ENCODE data around the gene TARBP1. TPM values are rescaled to one million over a fixed set of nuclear protein-coding genes. Genes with fewer than 3 reads are reported as not detected.

Gene TARBP1
- total and polyA plus RNA-seq, 2 of the 4 experiments (the other 2 are of a cell fraction), result 10.6 to 17.7 TPM

- ATAC-seq (ENCODE audit: low read depth) (no peak), DNase-seq (peak; percentile 44)
- no peak overlapping the region for H3K9ac ChIP-seq (ENCODE audit: low read depth, low read length)
- peak overlapping the region; percentile 24; the same call in 1 of the 2 replicates for H4K91ac ChIP-seq (ENCODE audit: insufficient read depth, low read depth, low read length)
- no peak overlapping the region for H3K23ac ChIP-seq (ENCODE audit: low read depth, low read length)
- H3K56ac ChIP-seq (ENCODE audit: extremely low read depth, insufficient read depth, low read length), result no peak overlapping the region
- in situ Hi-C loops (cut with MboI; ENCODE audit: low sequenced_read_pairs), result no loop called here
- H3K18ac ChIP-seq (ENCODE audit: low read depth, low read length), result peak overlapping the region; percentile 58
- dilution Hi-C loops (cut with HindIII; ENCODE audit: low sequenced_read_pairs, unreplicated experiment), result no loop called here
- no peaks in the 10 kb centered on the region for H3K27me3 ChIP-seq (ENCODE audit: control insufficient read depth, insufficient read depth, low read length)
- H3K9me3 ChIP-seq (ENCODE audit: control insufficient read depth, insufficient read depth, low read length), result no peaks in the 10 kb centered on the region
- no peak overlapping the region for H3K4me2 ChIP-seq (ENCODE audit: low read depth, low read length)
- H4K8ac ChIP-seq (ENCODE audit: low read depth in 2 of 2, low read length in 2 of 2), result no peak overlapping the region
- BruUV-seq (replicated peaks), result no TSS peak
- no peak overlapping the region; the same call in 1 of the 2 replicates for H2BK20ac ChIP-seq (ENCODE audit: low read depth, low read length)
- H3K4me3 ChIP-seq (ENCODE audit: insufficient read depth, low read depth, low read length), result no peak overlapping the region
- no peaks in the 10 kb centered on the region for H3K36me3 ChIP-seq (ENCODE audit: control insufficient read depth, insufficient read depth, low read length)
- peaks cover 4% of the 10 kb centered on the region; the same call in 1 of the 2 replicates for H3K9me1 ChIP-seq (ENCODE audit: insufficient read depth, low read length)
- peak overlapping the region; percentile 36; the same call in 1 of the 2 replicates for H4K5ac ChIP-seq (ENCODE audit: low read depth, low read length)
- no peak overlapping the region for H3K14ac ChIP-seq (replicated peaks; ENCODE audit: low read depth, low read length)
- H2BK120ac ChIP-seq (ENCODE audit: low read depth, low read length), result peak overlapping the region; percentile 32; the same call in 1 of the 2 replicates
- no peak overlapping the region for H3K27ac ChIP-seq (ENCODE audit: insufficient read depth, low read length)
- no peaks in the 10 kb centered on the region for H4K20me1 ChIP-seq (ENCODE audit: insufficient read depth, low read length)
- H2AK9ac ChIP-seq (replicated peaks; ENCODE audit: low read depth, low read length, poor library complexity), result no peak overlapping the region
- WGBS, 2 experiments (ENCODE audit: extremely low coverage in 2 of 2, insufficient read length in 1 of 2), result no CpG with 5 or more reads among the region's 4 CpGs
- ChIA-PET POLR2A (ENCODE audit: unreplicated experiment) (interaction anchor here (1.0 kb wide), 1 partner anchor 50 kb away, joined by 3 read pairs; no protein-coding TSS in a partner anchor), CTCF (interaction anchor here (1.7 kb wide), 1 partner anchor 580 kb away, joined by 7 read pairs; no protein-coding TSS in a partner anchor)
- intact Hi-C loops (cut with micrococcal nuclease), result loop anchor here (2.0 kb wide), 1 partner anchor 13 kb away; no protein-coding TSS in a partner anchor
- no peak overlapping the region for H2BK5ac ChIP-seq (ENCODE audit: low read depth, low read length, poor library complexity, severe bottlenecking)
- no peak overlapping the region for H2AFZ ChIP-seq (replicated peaks; ENCODE audit: low read length, poor library complexity)
- H3K79me1 ChIP-seq (ENCODE audit: low read depth in 1 of 2, low read length in 2 of 2), result peaks cover 0 to 12% of the 10 kb centered on the region in 2 experiments; a peak in 2 of 4 replicates
- peak overlapping the region; percentile 48 for H2AK5ac ChIP-seq (ENCODE audit: low read depth, low read length)
- peaks cover 27% of the 10 kb centered on the region for H3K4me1 ChIP-seq (ENCODE audit: control insufficient read depth, insufficient read depth, low read length)
- no peak for TF ChIP-seq POLR2A (IDR thresholded peaks at IDR 0.05; ENCODE audit: low read depth, low read length)
- peak; percentile 44; the same call in 1 of the 2 replicates for TF ChIP-seq CEBPB (IDR thresholded peaks at IDR 0.05; ENCODE audit: low read depth, low read length)
- TF ChIP-seq RCOR1 (IDR thresholded peaks at IDR 0.05; ENCODE audit: insufficient replicate concordance, low read length), result no peak
- TF ChIP-seq BHLHE40 (IDR thresholded peaks at IDR 0.05; ENCODE audit: low read depth, low read length), result no peak
- no peak for TF ChIP-seq RFX5 (IDR thresholded peaks at IDR 0.05; ENCODE audit: low read depth, low read length)
- H3K4ac ChIP-seq (ENCODE audit: low read depth, low read length), result peak overlapping the region; percentile 50; the same call in 1 of the 2 replicates
- H2BK15ac ChIP-seq (ENCODE audit: low read depth, low read length), result no peak overlapping the region; the same call in 2 of the 3 replicates
Measured at GRCh38 chr1:234503193-234504050, 24.4 kb upstream of the TARBP1 start.

All from IMR-90 (cell line).